GM18870 (cell line): Measurements from ENCODE around the gene XAB2.

Experiments
- ATAC-seq: cut with Tn5 transposase; IDR thresholded peaks from one replicate; pipeline ENCODE4 v1.9.1; 2021; ENCODE audit warnings: moderate library complexity; ENCODE audit not compliant: unreplicated experiment

XAB2 gene

GRCh38 chr19:7612282-7613274 is 16.8 kb downstream of the XAB2 start:
- no peak for ATAC-seq

DNA sequence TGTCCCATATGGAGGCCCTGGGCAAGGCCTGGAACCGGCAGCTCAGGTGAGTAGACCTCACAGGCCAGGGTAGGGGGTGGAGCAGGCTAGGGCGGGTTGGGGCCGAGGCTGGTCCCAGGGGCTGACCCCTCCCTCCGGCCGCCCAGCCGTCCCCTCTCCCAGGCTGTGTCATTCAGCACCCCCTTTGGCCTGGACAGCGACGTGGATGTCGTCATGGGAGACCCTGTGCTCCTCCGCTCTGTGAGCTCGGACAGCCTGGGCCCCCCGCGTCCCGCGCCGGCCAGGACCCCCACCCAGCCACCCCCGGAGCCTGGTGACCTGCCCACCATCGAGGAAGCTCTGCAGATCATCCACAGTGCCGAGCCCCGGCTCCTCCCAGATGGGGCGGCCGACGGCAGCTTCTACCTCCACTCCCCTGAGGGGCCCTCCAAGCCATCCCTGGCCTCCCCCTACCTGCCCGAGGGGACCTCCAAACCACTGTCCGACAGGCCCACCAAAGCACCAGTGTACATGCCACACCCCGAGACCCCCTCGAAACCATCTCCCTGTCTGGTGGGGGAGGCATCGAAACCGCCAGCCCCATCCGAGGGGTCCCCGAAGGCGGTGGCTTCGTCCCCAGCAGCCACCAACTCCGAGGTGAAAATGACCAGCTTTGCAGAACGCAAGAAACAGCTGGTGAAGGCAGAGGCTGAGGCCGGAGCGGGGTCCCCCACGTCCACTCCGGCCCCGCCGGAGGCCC is 17.6 kb downstream of the XAB2 start:
- no peak for ATAC-seq

GRCh38 chr19:7610491-7611240 is 18.7 kb downstream of the XAB2 start:
- no peak for ATAC-seq

- ATAC-seq = no peak
Measured at GRCh38 chr19:7607874-7608560, 21.3 kb downstream of the XAB2 start.

- ATAC-seq = no peak
Measured at GRCh38 chr19:7607212-7607873, 22.0 kb downstream of the XAB2 start.

- no peak for ATAC-seq
Measured at GRCh38 chr19:7606289-7606688, 23.1 kb downstream of the XAB2 start.

GRCh38 chr19:7605490-7606222 is 23.7 kb downstream of the XAB2 start:
- no peak for ATAC-seq

GRCh38 chr19:7603919-7604318 is 25.4 kb downstream of the XAB2 start:
- ATAC-seq = no peak

DNA sequence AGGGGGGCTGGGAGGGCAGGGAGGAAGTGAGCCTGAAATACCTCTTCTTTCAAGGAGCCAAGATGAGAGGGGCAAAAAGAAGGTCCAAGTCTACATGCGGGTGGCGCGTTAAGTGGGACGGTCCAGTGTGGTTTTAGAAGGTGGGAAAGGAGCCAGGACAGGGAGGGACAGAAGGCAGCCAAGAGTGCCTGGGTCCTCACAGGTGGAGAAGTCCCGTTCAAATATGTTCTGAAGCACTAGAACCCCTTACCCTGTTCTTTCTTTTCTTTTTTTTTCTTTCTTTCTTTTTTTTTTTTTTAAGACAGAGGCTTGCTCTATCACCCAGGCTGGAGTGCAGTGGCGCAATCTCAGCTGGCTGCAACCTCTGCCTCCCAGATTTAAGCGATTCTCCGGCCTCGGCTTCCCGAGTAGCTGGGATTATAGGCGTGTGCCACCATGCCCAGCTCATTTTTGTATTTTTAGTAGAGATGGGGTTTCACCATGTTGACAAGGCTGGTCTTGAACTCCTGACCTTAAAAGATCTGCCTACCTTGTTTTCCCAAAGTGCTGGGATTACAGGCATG is 26.3 kb downstream of the XAB2 start:
- no peak for ATAC-seq

DNA sequence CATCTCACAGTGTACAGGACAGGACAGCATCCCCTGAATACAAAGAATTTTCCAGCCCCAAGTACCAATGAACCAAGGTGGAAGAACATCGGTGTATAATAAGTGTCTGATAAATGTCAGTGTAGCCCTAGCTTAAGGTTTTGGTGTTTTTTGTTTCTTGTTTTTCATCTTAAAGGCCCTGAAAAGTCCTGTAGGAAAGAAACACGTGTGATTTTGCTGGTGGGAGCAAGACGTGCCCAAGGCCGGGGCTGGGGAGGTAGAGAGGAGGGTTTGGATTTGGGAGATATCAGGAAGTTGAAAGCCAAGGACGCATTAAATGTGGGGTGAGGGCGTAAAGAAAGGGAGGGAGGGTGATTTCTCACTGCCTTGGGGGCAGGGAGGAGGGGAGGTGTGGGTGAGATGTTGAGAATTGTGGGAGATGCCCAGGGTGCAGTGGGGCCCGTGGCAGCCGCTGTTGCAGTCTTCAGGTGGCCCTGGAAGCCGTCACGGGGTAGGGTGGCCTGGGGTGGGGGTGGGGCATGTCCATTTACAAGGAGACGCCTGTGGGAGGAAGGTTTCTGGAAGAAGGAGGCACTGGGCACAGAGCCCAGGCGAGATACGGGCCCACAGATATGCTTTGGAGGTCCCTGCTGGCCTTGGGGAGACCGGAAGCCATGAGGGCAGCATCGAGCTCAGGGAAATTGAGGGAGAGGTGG is 27.0 kb downstream of the XAB2 start:
- ATAC-seq = no peak

GRCh38 chr19:7600721-7601120 is 28.6 kb downstream of the XAB2 start:
- no peak for ATAC-seq

- no peak for ATAC-seq
Measured at GRCh38 chr19:7598180-7598579, 31.2 kb downstream of the XAB2 start.

GRCh38 chr19:7597689-7598088 is 31.7 kb downstream of the XAB2 start:
- no peak for ATAC-seq

- no peak for ATAC-seq
Measured at GRCh38 chr19:7596211-7596937, 33.0 kb downstream of the XAB2 start.

DNA sequence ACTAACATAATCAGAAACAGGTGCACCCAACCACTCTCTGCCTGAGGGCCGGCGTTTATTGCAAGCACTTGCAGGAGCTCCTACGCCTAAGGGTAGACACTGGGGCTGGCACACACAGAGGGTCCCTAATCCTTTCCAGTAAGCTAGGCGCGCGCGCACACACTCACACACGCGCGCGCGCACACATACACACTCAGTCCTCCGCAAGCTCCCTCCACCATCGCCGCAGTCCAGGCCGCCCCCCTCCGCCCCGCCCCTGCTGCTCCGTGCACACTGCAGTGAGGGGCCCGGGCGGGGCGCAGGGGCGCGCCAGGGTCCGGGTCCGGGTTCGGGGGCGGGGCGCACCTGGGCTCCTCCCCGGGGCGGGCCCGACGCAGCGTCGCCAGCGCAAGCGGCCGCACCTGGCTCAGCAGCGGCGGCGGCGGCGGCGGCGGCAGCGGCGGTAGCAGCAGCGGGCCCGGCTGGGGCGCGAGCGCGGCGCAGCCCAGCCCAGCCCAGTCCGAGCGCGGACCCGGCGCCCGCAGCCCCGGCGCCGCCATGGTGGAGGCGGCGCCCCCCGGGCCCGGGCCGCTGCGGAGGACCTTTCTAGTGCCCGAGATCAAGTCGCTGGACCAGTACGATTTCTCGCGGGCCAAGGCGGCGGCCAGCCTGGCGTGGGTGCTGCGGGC is 33.7 kb downstream of the XAB2 start, which contains the start of gene CAMSAP3:
Gene CAMSAP3, plus strand, starts transcription at position 398 of the 668 bp plus-strand sequence. Its CDS starts 140 bp downstream, at position 538.
- ATAC-seq = no peak

DNA sequence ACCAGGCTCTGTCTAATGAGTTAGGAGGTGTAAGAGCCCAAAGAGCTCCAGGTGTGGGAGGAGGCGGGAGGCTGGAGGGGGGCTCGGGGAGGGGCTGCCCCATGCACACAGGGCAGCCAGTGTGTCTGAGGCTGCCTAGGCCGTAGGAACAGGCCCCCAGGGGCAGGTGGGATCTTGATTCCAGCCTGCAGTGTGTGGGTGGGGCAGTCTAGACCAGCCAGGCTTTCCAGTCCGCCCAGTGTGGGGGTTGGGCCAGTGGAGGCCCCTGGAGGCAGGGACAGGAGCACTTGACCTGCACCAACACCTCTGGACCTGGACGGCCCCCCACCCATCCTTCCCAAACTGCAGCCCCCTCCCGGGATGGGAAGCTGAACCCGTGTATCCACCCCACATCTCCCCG is 39.1 kb downstream of the XAB2 start:
- no peak for ATAC-seq

- ATAC-seq = no peak
Measured at GRCh38 chr19:7589822-7590221, 39.5 kb downstream of the XAB2 start.
